OCI-LY3 (cell line): Measurements from ENCODE around the gene PRDM12.

ENCODE experiments used
- EZH2phosphoT487 ChIP-seq: fragments of 200-600 bp; shearing (Covaris generic); IDR thresholded peaks from 2 replicates; pipeline ENCODE4 v1.6.1; 2018; ENCODE audit warnings: antibody characterized with exemption, mixed run types, low read depth
- TF ChIP-seq, protein P1 (sequence below): fragments of 200-600, 300-600 bp; sonication (generic); IDR thresholded peaks from 2 replicates; pipeline ENCODE4 v1.5.1; 2014; ENCODE audit warnings: antibody characterized with exemption, low read length, low read depth

DNA sequence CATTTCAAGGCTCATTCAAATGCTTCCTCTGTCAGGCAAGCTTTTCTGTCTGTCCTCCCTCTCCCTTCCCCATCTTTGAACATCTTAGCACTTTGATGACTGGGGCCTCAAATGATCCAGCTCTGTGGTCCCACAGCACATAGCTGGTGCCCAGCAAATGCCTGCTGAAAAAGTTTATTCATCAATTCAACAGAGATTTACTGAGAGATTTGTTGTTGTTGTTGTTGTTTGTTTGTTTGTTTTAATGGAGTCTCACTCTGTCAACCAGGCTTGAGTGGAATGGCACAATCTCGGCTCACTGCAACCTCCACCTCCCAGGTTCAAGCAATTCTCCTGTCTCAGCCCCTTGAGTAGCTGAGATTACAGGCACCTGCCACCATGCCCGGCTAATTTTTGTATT is 23.2 kb downstream of the PRDM12 start:
- TF ChIP-seq, protein P1, sequence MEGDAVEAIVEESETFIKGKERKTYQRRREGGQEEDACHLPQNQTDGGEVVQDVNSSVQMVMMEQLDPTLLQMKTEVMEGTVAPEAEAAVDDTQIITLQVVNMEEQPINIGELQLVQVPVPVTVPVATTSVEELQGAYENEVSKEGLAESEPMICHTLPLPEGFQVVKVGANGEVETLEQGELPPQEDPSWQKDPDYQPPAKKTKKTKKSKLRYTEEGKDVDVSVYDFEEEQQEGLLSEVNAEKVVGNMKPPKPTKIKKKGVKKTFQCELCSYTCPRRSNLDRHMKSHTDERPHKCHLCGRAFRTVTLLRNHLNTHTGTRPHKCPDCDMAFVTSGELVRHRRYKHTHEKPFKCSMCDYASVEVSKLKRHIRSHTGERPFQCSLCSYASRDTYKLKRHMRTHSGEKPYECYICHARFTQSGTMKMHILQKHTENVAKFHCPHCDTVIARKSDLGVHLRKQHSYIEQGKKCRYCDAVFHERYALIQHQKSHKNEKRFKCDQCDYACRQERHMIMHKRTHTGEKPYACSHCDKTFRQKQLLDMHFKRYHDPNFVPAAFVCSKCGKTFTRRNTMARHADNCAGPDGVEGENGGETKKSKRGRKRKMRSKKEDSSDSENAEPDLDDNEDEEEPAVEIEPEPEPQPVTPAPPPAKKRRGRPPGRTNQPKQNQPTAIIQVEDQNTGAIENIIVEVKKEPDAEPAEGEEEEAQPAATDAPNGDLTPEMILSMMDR, result no peak
- no peak for TF ChIP-seq EZH2phosphoT487
